Activated naive CD8-positive, alpha-beta T cell treated with anti-CD3 and anti-CD28 coated beads, Interleukin-2, amount 10 ng/mL, durations not matched to agents 7 days and 5 days (primary cell): Measurements from ENCODE around the gene NR6A1. TPM values are rescaled to one million over a fixed set of nuclear protein-coding genes. Genes with fewer than 3 reads are reported as not detected.

ENCODE experiments used
- ATAC-seq: fragments of 150-1000 bp; cut with Tn5 transposase; one replicate; pipeline ENCODE4 v1.10.0; 2021; ENCODE audit warnings: low read depth, moderate library complexity
- POLR2A ChIA-PET: fragments of 350-600 bp; sonication (Branson Sonifier 250); formaldehyde crosslinking; loops from one replicate; lab custom pipeline; 2021; ENCODE audit warnings: antibody characterized with exemption; lab: Charles Lee
- DNase-seq: peaks from one replicate; pipeline ENCODE4 v3.0.0; 2021
- H3K27ac Mint-ChIP-seq: one replicate; pipeline ENCODE4 v1.8.0; 2022; ENCODE audit warnings: mild to moderate bottlenecking, mixed read lengths
- H3K27me3 Mint-ChIP-seq: one replicate; pipeline ENCODE4 v1.8.0; 2022; ENCODE audit warnings: mild to moderate bottlenecking, moderate library complexity, mixed read lengths
- H3K36me3 Mint-ChIP-seq: one replicate; pipeline ENCODE4 v1.8.0; 2021; ENCODE audit warnings: mild to moderate bottlenecking, mixed read lengths
- H3K4me1 Mint-ChIP-seq: one replicate; pipeline ENCODE4 v1.8.0; 2021; ENCODE audit warnings: mixed read lengths
- H3K4me3 Mint-ChIP-seq: one replicate; pipeline ENCODE4 v1.8.0; 2022; ENCODE audit warnings: mild to moderate bottlenecking, moderate library complexity, mixed read lengths
- H3K9me3 Mint-ChIP-seq: one replicate; pipeline ENCODE4 v1.8.0; 2021; ENCODE audit warnings: mixed read lengths
- microRNA-seq: library from miRNA; unstranded; fragments of <30 nt; microRNA quantifications from one replicate; pipeline ENCODE4 v1.2.0, GENCODE V29; 2022
- total RNA-seq, 2 experiments: library from RNA; stranded (reverse); gene quantifications; one replicate each; pipeline ENCODE4 v1.2.3, GENCODE V29; 2021

NR6A1 gene
- total RNA-seq, 2 experiments from 2014 or later, result 0.06 to 0.11 TPM

GRCh38 chr9:124472770-124473169 lies 298.3 kb downstream of the NR6A1 start:
- no peak overlapping the region for H3K27ac Mint-ChIP-seq

GRCh38 chr9:124471761-124472160 lies 299.4 kb downstream of the NR6A1 start:
- Mint-ChIP-seq H3K9me3 (no peaks in the 10 kb centered on the region), H3K27me3 (peaks cover 3% of the 10 kb centered on the region), H3K27ac (no peak overlapping the region), H3K4me1 (no peaks in the 10 kb centered on the region), H3K4me3 (no peak overlapping the region), H3K36me3 (no peaks in the 10 kb centered on the region)
- no peak for DNase-seq
- POLR2A ChIA-PET, result no interaction called here
- no peak for ATAC-seq

More at GRCh38 chr9:124472770-124473169, 298.3 kb downstream of the NR6A1 start:
- Mint-ChIP-seq H3K36me3 (no peaks in the 10 kb centered on the region), H3K9me3 (no peaks in the 10 kb centered on the region), H3K4me3 (no peak overlapping the region), H3K27me3 (peaks cover 5% of the 10 kb centered on the region), H3K4me1 (no peaks in the 10 kb centered on the region)
- ATAC-seq (no peak), DNase-seq (no peak)
- POLR2A ChIA-PET, result no interaction called here

GRCh38 chr9:124470726-124471125 lies 300.4 kb downstream of the NR6A1 start:
- no peak overlapping the region for H3K27ac Mint-ChIP-seq
- POLR2A ChIA-PET, result no interaction called here
- no peak overlapping the region for H3K4me3 Mint-ChIP-seq
- no peaks in the 10 kb centered on the region for H3K9me3 Mint-ChIP-seq
- DNase-seq (no peak), ATAC-seq (no peak)
- no peaks in the 10 kb centered on the region for H3K27me3 Mint-ChIP-seq
- H3K4me1 Mint-ChIP-seq, result no peaks in the 10 kb centered on the region
- H3K36me3 Mint-ChIP-seq, result no peaks in the 10 kb centered on the region

GRCh38 chr9:124470306-124470705 lies 300.8 kb downstream of the NR6A1 start:
- Mint-ChIP-seq H3K4me1 (no peaks in the 10 kb centered on the region), H3K27ac (no peak overlapping the region), H3K27me3 (no peaks in the 10 kb centered on the region), H3K36me3 (no peaks in the 10 kb centered on the region), H3K4me3 (no peak overlapping the region), H3K9me3 (no peaks in the 10 kb centered on the region)
- ATAC-seq, result no peak
- POLR2A ChIA-PET, result no interaction called here
- no peak for DNase-seq

- Mint-ChIP-seq H3K4me1 (no peaks in the 10 kb centered on the region), H3K9me3 (no peaks in the 10 kb centered on the region), H3K36me3 (no peaks in the 10 kb centered on the region), H3K27ac (no peak overlapping the region), H3K27me3 (no peaks in the 10 kb centered on the region), H3K4me3 (no peak overlapping the region)
- DNase-seq (no peak), ATAC-seq (no peak)
- POLR2A ChIA-PET, result no interaction called here
Observed at GRCh38 chr9:124469011-124469832, 301.9 kb downstream of the NR6A1 start.

GRCh38 chr9:124468061-124468740 lies 302.9 kb downstream of the NR6A1 start:
- POLR2A ChIA-PET, result no interaction called here
- H3K4me1 Mint-ChIP-seq, result no peaks in the 10 kb centered on the region
- DNase-seq, result no peak

GRCh38 chr9:124467410-124468060 lies 303.6 kb downstream of the NR6A1 start:
- H3K27ac Mint-ChIP-seq, result no peak overlapping the region
- ATAC-seq, result no peak
- DNase-seq, result no peak
- peaks cover 6% of the 10 kb centered on the region for H3K27me3 Mint-ChIP-seq
- H3K9me3 Mint-ChIP-seq, result no peaks in the 10 kb centered on the region
- no peaks in the 10 kb centered on the region for H3K4me1 Mint-ChIP-seq
- no peak overlapping the region for H3K4me3 Mint-ChIP-seq
- POLR2A ChIA-PET, result no interaction called here
- H3K36me3 Mint-ChIP-seq, result no peaks in the 10 kb centered on the region

More at GRCh38 chr9:124468061-124468740, 302.9 kb downstream of the NR6A1 start:
- Mint-ChIP-seq H3K36me3 (no peaks in the 10 kb centered on the region), H3K4me3 (no peak overlapping the region), H3K27ac (no peak overlapping the region), H3K27me3 (peaks cover 3% of the 10 kb centered on the region), H3K9me3 (no peaks in the 10 kb centered on the region)
- no peak for ATAC-seq

Small RNAs within 50 kb of the gene (microRNA-seq; reads per million reads assigned to microRNA genes)
- gene MIR181A2 (397 reads per million, percentile 73 among the genes with 10 or more reads in this experiment), gene MIR181B2 (734 reads per million, percentile 77 among the genes with 10 or more reads in this experiment)

Other genes starting within 250 kb of the NR6A1 start
- gene OLFML2A, start 5.8 kb upstream of the NR6A1 start, total RNA-seq, result not detected
- gene WDR38, start 82.1 kb upstream of the NR6A1 start, total RNA-seq, result not detected
- 1,000 to 10,000 TPM; 1,398 to 1,411 TPM for gene RPL35, start 90.6 kb upstream of the NR6A1 start, total RNA-seq
- 10 to 100 TPM; 68.2 to 70.2 TPM for gene ARPC5L, start 90.8 kb upstream of the NR6A1 start, total RNA-seq
- 10 to 100 TPM; 23.4 to 26.8 TPM for gene GOLGA1, start 169.8 kb upstream of the NR6A1 start, total RNA-seq